H1 (cell line): Measurements from ENCODE around the gene YIF1A. TPM values are rescaled to one million over a fixed set of nuclear protein-coding genes. Genes with fewer than 3 reads are reported as not detected.

ENCODE experiments used
- CTCF ChIA-PET: fragments of 300-600 bp; sonication (Branson Sonifier 250); formaldehyde crosslinking; loops from one replicate; lab custom pipeline; 2021; ENCODE audit not compliant: partially characterized antibody; lab: Charles Lee
- POLR2A ChIA-PET: fragments of 300-600 bp; sonication (Branson Sonifier 250); formaldehyde crosslinking; loops from one replicate; lab custom pipeline; 2021; ENCODE audit warnings: inconsistent platforms; ENCODE audit not compliant: partially characterized antibody; lab: Charles Lee
- DNase-seq, 2 experiments: peaks; one replicate each; pipeline versions ENCODE4 v3.0.0 to v3.0.0-alpha.2; 2010 to 2022; ENCODE audit warnings: low spot score in 2 of 2, low read depth in 1 of 2, mixed read lengths in 1 of 2
- FAIRE-seq: peaks from 2 replicates; lab custom pipeline; 2011; peaks lifted over from hg19 to GRCh38; lab: Jason Lieb, UNC
- H2AFZ ChIP-seq: 2 replicates; pipeline ENCODE4 v1.8.1; 2012; ENCODE audit warnings: low read length, inconsistent platforms
- H2AK5ac ChIP-seq: 2 replicates; pipeline ENCODE4 v1.6.1; 2013; ENCODE audit warnings: low read depth, low read length
- H2BK120ac ChIP-seq: replicated peaks from 2 replicates; pipeline ENCODE3; 2013; ENCODE audit warnings: low read depth, low read length, inconsistent platforms
- H2BK12ac ChIP-seq: 2 replicates; pipeline ENCODE4 v1.6.1; 2013; ENCODE audit warnings: low read depth, low read length
- H2BK15ac ChIP-seq: 2 replicates; pipeline ENCODE4 v1.6.1; 2013; ENCODE audit warnings: low read length
- H2BK20ac ChIP-seq: 2 replicates; pipeline ENCODE4 v1.6.1; 2013; ENCODE audit warnings: low read length
- H2BK5ac ChIP-seq: 2 replicates; pipeline ENCODE4 v1.6.1; 2013; ENCODE audit warnings: low read depth, low read length
- H3K14ac ChIP-seq: 2 replicates; pipeline ENCODE4 v1.6.1; 2013; ENCODE audit warnings: inconsistent platforms; ENCODE audit not compliant: insufficient read length
- H3K18ac ChIP-seq: 2 replicates; pipeline ENCODE4 v1.6.1; 2013; ENCODE audit warnings: low read length; ENCODE audit errors: extremely low read depth
- H3K23ac ChIP-seq: 2 replicates; pipeline ENCODE4 v1.6.1; 2013; ENCODE audit warnings: inconsistent platforms; ENCODE audit not compliant: insufficient read length
- H3K23me2 ChIP-seq: 2 replicates; pipeline ENCODE4 v1.6.1; 2013; ENCODE audit warnings: low read depth, low read length
- H3K27ac ChIP-seq: 2 replicates; pipeline ENCODE4 v1.6.1; 2011; ENCODE audit warnings: low read depth, low read length, inconsistent platforms
- H3K27me3 ChIP-seq, 4 experiments: replicated peaks in 1 of 4; 1 replicate in 1 of 4; 2 replicates in 3 of 4; pipeline versions ENCODE4 v1.6.1 to v1.8.1; 2011 to 2013; ENCODE audit warnings: low read length in 3 of 4, mild to moderate bottlenecking in 3 of 4, inconsistent platforms in 2 of 4, mixed read lengths in 2 of 4, moderate library complexity in 1 of 4; ENCODE audit not compliant: control insufficient read depth in 3 of 4, insufficient read depth in 3 of 4; ENCODE audit errors: extremely low read depth in 1 of 4
- H3K36me3 ChIP-seq, 4 experiments: 2 replicates each; pipeline versions ENCODE4 v1.6.1 to v1.8.1; 2011 to 2013; ENCODE audit warnings: mild to moderate bottlenecking in 4 of 4, low read length in 3 of 4, moderate library complexity in 2 of 4, control low read depth in 1 of 4, inconsistent platforms in 1 of 4; ENCODE audit not compliant: insufficient read depth in 4 of 4, control insufficient read depth in 2 of 4
- H3K4ac ChIP-seq: replicated peaks from 2 replicates; pipeline ENCODE3; 2013; ENCODE audit warnings: low read length, low read depth, mixed read lengths, inconsistent platforms; ENCODE audit not compliant: insufficient read length
- H3K4me1 ChIP-seq, 4 experiments: replicated peaks in 1 of 4; 1 replicate in 1 of 4; 2 replicates in 3 of 4; pipeline versions ENCODE4 v1.6.1 to v1.8.1; 2011 to 2013; ENCODE audit warnings: low read length in 3 of 4, inconsistent platforms in 2 of 4, mixed read lengths in 1 of 4; ENCODE audit not compliant: insufficient read depth in 4 of 4, control insufficient read depth in 3 of 4
- H3K4me2 ChIP-seq, 2 experiments: 2 replicates each; pipeline versions ENCODE4 v1.6.1 to v1.8.1; 2011 to 2013; ENCODE audit warnings: low read depth in 2 of 2, low read length in 2 of 2, control low read depth in 1 of 2, inconsistent platforms in 1 of 2, mild to moderate bottlenecking in 1 of 2; ENCODE audit not compliant: insufficient read depth in 1 of 2
- H3K4me3 ChIP-seq, 4 experiments: fragments of 200-600, 300-600 bp in 1 of 4; sonication (generic), shearing (Covaris generic), sonication (Bioruptor Twin) in 1 of 4; 2 replicates each; pipeline versions ENCODE4 v1.5.1 to v1.8.1; 2011 to 2016; ENCODE audit warnings: low read length in 4 of 4, low read depth in 3 of 4, control low read depth in 2 of 4, inconsistent platforms in 2 of 4, mild to moderate bottlenecking in 2 of 4, mixed read lengths in 1 of 4, moderate library complexity in 1 of 4; ENCODE audit not compliant: insufficient read depth in 2 of 4; ENCODE audit errors: extremely low read depth in 1 of 4
- H3K56ac ChIP-seq: replicated peaks from 2 replicates; pipeline ENCODE3; 2013; ENCODE audit warnings: low read depth, mild to moderate bottlenecking, mixed read lengths, low read length, inconsistent platforms; ENCODE audit not compliant: insufficient read length
- H3K79me1 ChIP-seq: 2 replicates; pipeline ENCODE4 v1.6.1; 2013; ENCODE audit warnings: low read depth, low read length, control low read depth
- H3K79me2 ChIP-seq, 2 experiments: 2 replicates each; pipeline versions ENCODE4 v1.6.1 to v1.8.1; 2012 to 2013; ENCODE audit warnings: low read length in 2 of 2, mild to moderate bottlenecking in 2 of 2, inconsistent platforms in 1 of 2; ENCODE audit not compliant: insufficient read depth in 2 of 2, control insufficient read depth in 1 of 2
- H3K9ac ChIP-seq, 4 experiments: replicated peaks in 1 of 4; 1 replicate in 1 of 4; 2 replicates in 3 of 4; pipeline versions ENCODE4 v1.6.1 to v1.8.1; 2011 to 2013; ENCODE audit warnings: low read depth in 3 of 4, low read length in 3 of 4, control low read depth in 2 of 4, mild to moderate bottlenecking in 2 of 4, moderate library complexity in 2 of 4, inconsistent platforms in 1 of 4; ENCODE audit errors: extremely low read depth in 1 of 4
- H3K9me3 ChIP-seq, 2 experiments: 2 replicates each; pipeline versions ENCODE4 v1.6.1 to v1.8.1; 2012 to 2013; ENCODE audit warnings: mild to moderate bottlenecking in 2 of 2, moderate library complexity in 2 of 2, control low read depth in 1 of 2, inconsistent platforms in 1 of 2, low read depth in 1 of 2, low read length in 1 of 2, mixed read lengths in 1 of 2; ENCODE audit not compliant: insufficient read depth in 2 of 2
- H4K20me1 ChIP-seq, 2 experiments: replicated peaks in 1 of 2; 2 replicates each; pipeline versions ENCODE3 to v1.8.1; 2011 to 2013; ENCODE audit warnings: inconsistent platforms in 2 of 2, low read length in 2 of 2, mild to moderate bottlenecking in 1 of 2; ENCODE audit not compliant: insufficient read depth in 2 of 2, control insufficient read depth in 1 of 2
- H4K5ac ChIP-seq: 2 replicates; pipeline ENCODE4 v1.6.1; 2013; ENCODE audit warnings: low read length, low read depth, mixed read lengths, inconsistent platforms; ENCODE audit not compliant: insufficient read length
- H4K8ac ChIP-seq: 2 replicates; pipeline ENCODE4 v1.8.0; 2013; ENCODE audit warnings: mild to moderate bottlenecking, moderate library complexity, low read length, inconsistent platforms; ENCODE audit not compliant: insufficient read depth; ENCODE audit errors: extremely low read depth
- H4K91ac ChIP-seq: replicated peaks from 2 replicates; pipeline ENCODE3; 2013; ENCODE audit warnings: low read length, mixed read lengths, inconsistent platforms; ENCODE audit not compliant: insufficient read length
- CBX8 ChIP-seq: fragments of 300-800, 300-1000 bp; sonication (generic); IDR thresholded peaks from 2 replicates; pipeline ENCODE4 v1.7.1; 2016; ENCODE audit warnings: low read depth, low read length, borderline replicate concordance
- CREB1 ChIP-seq: IDR thresholded peaks from 2 replicates; pipeline ENCODE4 v1.6.1; 2012; ENCODE audit warnings: inconsistent platforms
- KDM1A ChIP-seq: fragments of 200-600, 300-600 bp; sonication (generic); IDR thresholded peaks from 2 replicates; pipeline ENCODE4 v1.7.1; 2016; ENCODE audit warnings: mild to moderate bottlenecking, low read length, borderline replicate concordance
- NANOG ChIP-seq: IDR thresholded peaks from 2 replicates; pipeline ENCODE4 v1.6.1; 2011; ENCODE audit warnings: low read length, low read depth, mild to moderate bottlenecking, inconsistent platforms; ENCODE audit not compliant: insufficient read depth, poor library complexity, severe bottlenecking
- NRF1 ChIP-seq: IDR thresholded peaks from 2 replicates; pipeline ENCODE4 v1.6.1; 2011; ENCODE audit warnings: mild to moderate bottlenecking, low read depth, low read length, improper control_type of control experiment
- PHF8 ChIP-seq: fragments of 200-600 bp; sonication (generic); conservative IDR thresholded peaks from 2 replicates; pipeline ENCODE4 v1.7.1; 2012; ENCODE audit warnings: low read depth, mild to moderate bottlenecking, inconsistent platforms, low read length, moderate library complexity
- POLR2A ChIP-seq, 2 experiments: IDR thresholded peaks; 1 replicate in 1 of 2; 2 replicates in 1 of 2; pipeline ENCODE4 v1.6.1; 2011; ENCODE audit warnings: low read depth in 2 of 2, low read length in 2 of 2, mild to moderate bottlenecking in 2 of 2; ENCODE audit errors: control extremely low read depth in 1 of 2
- SP1 ChIP-seq: IDR thresholded peaks from 2 replicates; pipeline ENCODE4 v1.6.1; 2011; ENCODE audit warnings: low read depth, low read length
- TAF1 ChIP-seq: IDR thresholded peaks from 2 replicates; pipeline ENCODE4 v1.6.1; 2011; ENCODE audit warnings: mild to moderate bottlenecking, low read depth, low read length
- TAF7 ChIP-seq: optimal IDR thresholded peaks from 2 replicates; pipeline ENCODE3; 2011; ENCODE audit warnings: low read depth, mild to moderate bottlenecking, inconsistent platforms, low read length, moderate library complexity, borderline replicate concordance
- TBP ChIP-seq: IDR thresholded peaks from 2 replicates; pipeline ENCODE4 v1.6.1; 2011; ENCODE audit warnings: low read depth, low read length, improper control_type of control experiment
- YY1 ChIP-seq: IDR thresholded peaks from 2 replicates; pipeline ENCODE4 v1.6.1; 2011; ENCODE audit warnings: low read depth, mild to moderate bottlenecking, low read length
- WGBS, 2 experiments: shearing (Covaris generic) in 1 of 2; methylation state at CpG; one replicate each; pipeline versions ENCODE4 v1.1.6 to v1.1.7; 2013 to 2015; ENCODE audit warnings: low lambda C conversion rate in 2 of 2, mixed read lengths in 2 of 2, inconsistent platforms in 1 of 2, low coverage in 1 of 2, missing lambda C conversion rate in 1 of 2; ENCODE audit not compliant: insufficient replicate concordance in 2 of 2, insufficient coverage in 1 of 2, insufficient read length in 1 of 2; ENCODE audit errors: extremely low coverage in 1 of 2, missing lambda C conversion rate in 1 of 2; 5-methylcytosine and 5-hydroxymethylcytosine counted together
- polyA plus RNA-seq, 7 experiments: library from polyadenylated mRNA; depleted of rRNA in 3 of 7; stranded (reverse) in 5 of 7; unstranded in 2 of 7; fragments of >200 nt in 5 of 7; fragments of 200-250 nt in 2 of 7; gene quantifications; 1 replicate in 5 of 7; 2 replicates in 1 of 7; 4 replicates in 1 of 7; pipeline versions ENCODE4 v1.2.1 to v1.2.3, GENCODE V29; 2011 to 2013; ENCODE audit warnings: missing spikeins in 2 of 7, mixed read lengths in 2 of 7
- total RNA-seq: library from RNA; stranded (reverse); fragmentation: NEBNext Ultra II Directional; extraction: Animal tissue kit (Norgen Biotek cat#: 25700); gene quantifications from 2 replicates; pipeline ENCODE4 v1.2.1, GENCODE V29; 2021

Gene YIF1A
- total and polyA plus RNA-seq, 2 of the 8 experiments (the other 6 are each of a cell fraction or from before 2014, with no cell fraction given): 70.1 to 178 TPM

DNA sequence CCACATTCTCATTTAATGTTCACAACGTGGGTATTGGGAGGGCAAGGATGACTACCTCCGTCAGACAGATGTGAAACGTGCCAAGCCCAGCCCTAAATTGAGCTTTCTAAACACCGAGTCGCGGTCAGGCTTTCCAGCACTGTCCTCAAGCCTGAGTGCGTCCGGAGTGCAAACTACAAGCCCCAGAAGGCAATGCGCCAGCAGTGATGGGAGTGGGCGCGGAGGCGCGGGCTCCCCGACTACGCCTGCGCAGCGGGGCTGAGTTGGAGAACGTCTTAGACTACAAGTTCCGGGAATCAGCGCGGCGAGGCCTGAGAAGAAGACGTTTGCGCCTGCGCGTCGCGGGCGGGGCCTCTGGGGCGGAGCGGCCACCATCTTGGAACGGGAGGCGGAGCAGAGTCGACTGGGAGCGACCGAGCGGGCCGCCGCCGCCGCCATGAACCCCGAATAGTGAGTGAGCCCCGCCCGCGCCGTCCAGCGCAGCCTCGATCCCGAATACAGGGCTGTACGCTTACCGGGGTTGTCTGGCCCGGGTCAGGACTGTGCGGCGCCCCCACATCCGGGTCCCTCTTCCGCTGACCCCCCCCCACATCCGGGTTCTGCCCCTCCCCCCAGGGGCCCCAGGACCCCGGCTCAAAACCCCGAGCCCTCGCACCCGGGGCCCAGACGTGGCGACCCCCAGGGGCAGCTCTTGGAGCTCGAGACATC is 20.5 kb downstream of the YIF1A start, which contains the start of gene RAB1B:
Gene RAB1B, plus strand, starts transcription at position 396 of the 708 bp plus-strand sequence. Its CDS starts 41 bp downstream, at position 437.
- H3K27ac ChIP-seq: peak within 1 kb of the TSS; percentile 92; the same call in 1 of the 2 replicates
- H3K36me3 ChIP-seq: peaks cover 10 to 22% (median 16%) of the 10 kb centered on the region in 4 experiments
- H2BK5ac ChIP-seq: peak within 1 kb of the TSS; percentile 98; the same call in 1 of the 2 replicates
- H3K9me3 ChIP-seq: no peaks in the 10 kb centered on the region
- H3K4me1 ChIP-seq: peaks cover 0 to 5% (median 3%) of the 10 kb centered on the region in 4 experiments; a peak in 5 of 7 replicates
- no peak within 1 kb of the TSS for H2BK15ac ChIP-seq
- peaks cover 0 to 13% of the 10 kb centered on the region in 2 experiments; a peak in 2 of 4 replicates for H3K79me2 ChIP-seq
- peak within 1 kb of the TSS; percentile 95 for H3K56ac ChIP-seq
- peaks cover 6% of the 10 kb centered on the region; the same call in 1 of the 2 replicates for H3K79me1 ChIP-seq
- POLR2A ChIA-PET: interaction anchor here (0.6 to 9.0 kb wide), 13 partner anchors 12 to 353 kb away, joined by 3 to 125 read pairs (median 5); partner anchors contain the start of genes CNIH2, RIN1 and YIF1A
- H2BK12ac ChIP-seq: no peak within 1 kb of the TSS
- peak within 1 kb of the TSS; percentile 57 to 91 (median 82) for H3K4me3 ChIP-seq
- H3K23ac ChIP-seq: no peak within 1 kb of the TSS
- H3K23me2 ChIP-seq: peaks cover 9% of the 10 kb centered on the region
- no peak within 1 kb of the TSS for H2BK20ac ChIP-seq
- H3K4me2 ChIP-seq: peak within 1 kb of the TSS; percentile 88 to 96
- H2AK5ac ChIP-seq: no peak within 1 kb of the TSS
- WGBS, 2 experiments: 1% methylated on average over 42 of the region's 64 CpGs; no CpG with 5 or more reads in 1 of the 2 experiments
- FAIRE-seq: peak; percentile 78
- no peaks in the 10 kb centered on the region for H3K27me3 ChIP-seq
- H2BK120ac ChIP-seq: no peak within 1 kb of the TSS
- peak; percentile 99 to 100 for DNase-seq
- CTCF ChIA-PET: interaction anchor here (0.8 to 6.6 kb wide), 13 partner anchors 9 to 380 kb away, joined by 3 to 48 read pairs (median 4); partner anchors contain the start of genes CNIH2, FIBP and YIF1A
- no peak within 1 kb of the TSS for H3K14ac ChIP-seq
- H2AFZ ChIP-seq: no peak within 1 kb of the TSS
- H4K5ac ChIP-seq: peak within 1 kb of the TSS; percentile 97
- H4K91ac ChIP-seq: peak within 1 kb of the TSS; percentile 96
- H3K18ac ChIP-seq: peak within 1 kb of the TSS; percentile 95
- peak within 1 kb of the TSS; percentile 82 to 97 (median 93) for H3K9ac ChIP-seq
- peak within 1 kb of the TSS; percentile 97 for H4K8ac ChIP-seq
- H4K20me1 ChIP-seq: peaks cover 5 to 15% of the 10 kb centered on the region in 2 experiments
- H3K4ac ChIP-seq: no peak within 1 kb of the TSS
- TF ChIP-seq POLR2A (IDR thresholded peaks at IDR 0.05; ENCODE audit: control extremely low read depth in 1 of 2, low read depth in 2 of 2, low read length in 2 of 2) (peak in 1 of 2 experiments; percentile 85; a peak in 2 of 3 replicates), TAF1 (peak; percentile 65), KDM1A (no peak), PHF8 (peak; percentile 85; the same call in 1 of the 2 replicates), NRF1 (peak; percentile 96), CREB1 (peak; percentile 59; the same call in 1 of the 2 replicates), YY1 (peak; percentile 95), SP1 (0 out of 2 replicates have a peak, but pooled peaks have one; percentile 38), CBX8 (no peak), TAF7 (no peak), TBP (peak; percentile 10; the same call in 1 of the 2 replicates), NANOG (no peak)
